Activated naive CD4-positive, alpha-beta T cell treated with Interleukin-2 at 50 U/mL for 16 hours (primary cell): ENCODE results near the gene CELSR1.

ENCODE experiments used
- DNase-seq: peaks from one replicate; pipeline ENCODE4 v3.0.0-alpha.2; 2020

CELSR1 gene

DNA sequence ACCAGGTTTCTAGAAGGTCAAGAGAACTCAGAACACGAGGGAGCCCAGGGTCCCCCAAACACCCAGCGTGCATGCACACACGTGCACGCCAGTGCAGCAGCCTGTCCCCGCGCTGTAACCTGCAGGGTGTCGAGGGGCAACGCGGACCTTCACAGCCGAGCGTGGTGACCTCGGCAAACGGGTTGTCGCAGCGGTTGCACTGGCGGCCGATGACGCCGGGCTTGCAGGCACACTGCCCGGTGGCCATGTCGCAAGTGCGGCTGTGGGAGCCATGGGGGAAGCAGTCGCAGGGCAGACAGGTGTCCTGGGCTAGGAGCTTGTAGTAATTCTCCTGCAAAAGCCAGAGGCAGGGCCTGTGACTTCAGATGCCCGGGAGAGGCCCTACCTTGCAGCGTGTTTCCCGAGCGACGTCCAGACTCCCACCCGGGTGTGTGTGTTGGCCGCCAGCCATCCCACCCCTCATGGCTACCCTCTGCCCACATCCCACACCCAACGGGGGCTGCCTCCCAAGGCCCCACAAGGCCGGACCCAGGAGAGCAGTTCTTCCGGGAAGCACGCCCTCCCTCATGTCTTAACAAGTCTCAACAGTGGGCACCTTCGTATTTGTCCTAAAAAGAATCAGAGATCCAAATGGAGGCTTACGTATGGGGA, 145.8 kb downstream of the CELSR1 start:
- no peak for DNase-seq

DNA sequence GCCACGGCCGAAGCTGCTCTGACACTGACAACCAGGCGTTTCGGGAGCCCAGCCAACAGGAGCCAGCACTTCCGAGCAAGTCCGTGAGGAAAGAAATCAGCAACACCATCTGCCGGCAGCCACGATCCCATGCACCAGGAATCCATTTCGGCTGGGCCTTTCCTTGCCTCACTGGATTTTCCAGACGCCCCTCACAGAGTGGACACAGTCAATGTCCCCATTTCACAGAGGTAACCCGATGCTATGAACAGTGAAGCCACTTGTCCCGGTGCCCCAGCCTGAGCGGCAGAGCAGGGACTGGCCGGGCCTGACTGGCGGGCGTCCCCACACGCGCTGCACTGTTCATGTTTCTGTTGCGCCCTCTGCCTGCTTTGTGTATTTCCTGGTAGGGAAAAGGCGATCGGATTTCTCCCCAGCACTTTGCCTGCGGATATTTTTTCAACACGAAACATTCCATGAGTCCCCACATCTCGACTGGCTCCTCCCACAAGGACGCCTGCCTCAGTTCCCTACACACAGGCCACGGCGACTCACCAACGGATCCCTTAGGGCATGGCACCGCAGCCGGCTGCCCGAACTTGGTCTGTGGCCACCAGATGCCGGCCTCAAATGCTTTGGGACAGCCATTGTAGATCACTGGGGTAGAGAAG, 146.6 kb downstream of the CELSR1 start:
- no peak for DNase-seq

DNA sequence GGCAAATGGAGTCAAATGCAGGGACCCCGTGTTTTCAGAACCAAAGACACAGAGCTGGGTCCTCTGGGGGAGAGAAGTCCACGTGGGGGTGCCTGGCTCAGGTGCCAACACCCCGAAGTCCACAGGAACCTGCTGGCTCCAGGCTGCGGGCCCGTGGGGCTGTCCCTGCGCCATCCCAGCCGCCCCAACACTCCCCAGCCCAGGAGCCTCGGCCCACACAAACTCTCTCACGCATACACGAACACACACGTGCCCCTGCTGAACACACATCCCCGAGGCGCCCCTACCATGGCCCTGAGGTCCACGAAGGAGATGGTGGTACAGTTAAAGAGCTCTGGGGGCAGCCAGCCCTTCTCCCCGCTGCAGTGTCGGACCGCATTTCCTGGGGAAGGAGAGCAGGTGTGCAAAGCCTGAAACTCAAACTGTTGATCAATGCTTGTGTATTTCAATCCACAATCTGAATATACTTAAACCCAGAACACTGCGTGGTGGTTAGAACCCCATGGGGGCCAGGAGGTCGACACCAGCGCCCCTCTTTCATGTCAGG, 147.2 kb downstream of the CELSR1 start:
- DNase-seq: no peak

DNA sequence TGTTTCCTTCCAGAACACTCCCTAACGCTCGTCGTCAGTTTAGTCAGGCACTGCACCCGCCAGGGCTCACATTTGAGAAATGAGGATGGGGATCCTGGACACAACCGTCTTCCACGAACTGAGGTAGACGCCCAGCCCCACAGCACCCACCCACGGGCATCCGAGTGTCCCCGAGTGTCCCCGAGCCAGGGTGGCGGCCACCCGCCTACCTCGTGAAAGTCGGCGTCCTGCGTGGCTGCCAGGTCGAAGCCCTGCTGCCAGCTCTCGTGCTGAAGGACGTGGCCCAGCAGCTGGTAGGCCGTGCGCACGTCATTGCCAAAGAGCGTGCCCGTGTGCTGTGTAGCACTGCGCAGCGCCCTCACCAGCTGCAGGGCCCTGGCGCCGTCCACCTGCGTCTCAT, 148.3 kb downstream of the CELSR1 start:
- DNase-seq: no peak

DNA sequence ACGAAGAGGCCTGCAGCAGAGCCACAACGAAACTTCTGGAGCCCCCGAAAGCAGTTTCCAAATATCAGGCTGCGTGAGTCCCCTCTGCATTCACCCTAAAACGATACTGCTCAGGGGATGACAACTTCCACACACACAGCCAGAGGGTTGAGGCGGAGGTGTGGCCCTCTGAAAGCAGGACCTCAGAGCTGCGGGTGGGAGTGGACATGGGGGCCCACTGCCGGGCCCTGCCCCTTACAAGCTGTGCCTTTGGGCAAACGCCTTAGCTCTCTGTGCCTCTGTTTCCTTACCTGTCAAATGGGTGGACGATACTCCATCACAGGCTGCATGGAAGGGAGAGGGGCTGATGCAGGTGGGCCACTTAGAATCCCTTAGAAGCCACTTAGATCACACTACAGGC, 148.8 kb downstream of the CELSR1 start:
- no peak for DNase-seq

DNA sequence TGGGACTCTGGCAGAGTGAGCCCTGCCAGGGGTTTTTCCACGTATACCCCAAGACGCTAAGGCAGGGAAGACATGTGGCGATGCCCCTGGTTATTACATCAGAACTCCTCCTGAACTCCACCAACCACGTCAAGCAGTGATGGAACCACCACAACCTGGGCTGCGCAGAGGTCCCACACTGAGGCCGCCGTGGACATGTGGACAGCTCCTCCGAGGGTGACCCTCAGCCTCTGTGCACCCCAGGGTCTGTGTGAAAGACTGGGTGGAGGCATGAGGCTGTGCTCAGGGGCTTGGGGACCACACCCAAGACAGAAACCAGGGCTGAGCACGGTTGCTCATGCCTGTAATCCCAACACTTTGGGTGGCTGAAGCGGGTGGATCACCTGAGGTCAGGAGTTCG, 149.7 kb downstream of the CELSR1 start:
- no peak for DNase-seq

DNA sequence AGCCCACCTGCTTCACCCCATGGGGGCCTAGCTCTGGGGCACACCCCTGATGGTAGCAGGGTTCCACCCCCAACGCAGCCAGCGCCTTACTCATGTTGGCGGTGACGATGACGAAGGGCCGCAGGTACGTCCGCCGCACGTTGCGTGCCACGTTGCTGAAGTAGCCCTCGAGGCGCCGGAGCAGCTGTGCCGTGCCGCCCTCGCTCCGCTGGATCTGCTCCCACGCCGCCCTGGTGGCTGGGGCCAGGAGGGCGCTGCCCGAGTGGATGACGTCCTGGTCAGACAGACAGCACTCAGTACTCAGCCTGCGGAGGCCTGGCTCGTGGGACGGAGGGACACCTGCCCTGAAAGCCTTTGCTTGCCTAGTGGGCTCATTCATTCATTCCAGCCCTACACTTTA, 151.1 kb downstream of the CELSR1 start:
- no peak for DNase-seq

DNA sequence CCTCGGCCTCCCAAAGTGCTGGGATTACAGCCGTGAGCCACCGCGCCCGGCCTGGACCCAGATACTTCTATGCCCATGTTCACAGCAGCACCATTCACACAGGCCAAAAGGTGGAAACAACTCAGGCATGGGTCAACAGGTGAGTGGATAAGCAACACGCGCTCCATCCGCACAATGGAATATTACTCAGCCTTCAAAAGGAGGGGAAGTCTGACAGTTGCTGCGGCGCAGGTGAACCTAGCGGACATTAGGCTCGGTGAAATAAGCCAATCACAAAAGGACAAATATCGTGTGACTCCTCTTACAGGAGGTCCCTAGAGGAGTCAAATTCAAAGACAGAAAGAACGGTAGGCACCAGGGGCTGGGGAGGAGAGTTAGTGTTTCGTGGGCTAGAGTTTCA, 154.9 kb downstream of the CELSR1 start:
- DNase-seq: no peak

DNA sequence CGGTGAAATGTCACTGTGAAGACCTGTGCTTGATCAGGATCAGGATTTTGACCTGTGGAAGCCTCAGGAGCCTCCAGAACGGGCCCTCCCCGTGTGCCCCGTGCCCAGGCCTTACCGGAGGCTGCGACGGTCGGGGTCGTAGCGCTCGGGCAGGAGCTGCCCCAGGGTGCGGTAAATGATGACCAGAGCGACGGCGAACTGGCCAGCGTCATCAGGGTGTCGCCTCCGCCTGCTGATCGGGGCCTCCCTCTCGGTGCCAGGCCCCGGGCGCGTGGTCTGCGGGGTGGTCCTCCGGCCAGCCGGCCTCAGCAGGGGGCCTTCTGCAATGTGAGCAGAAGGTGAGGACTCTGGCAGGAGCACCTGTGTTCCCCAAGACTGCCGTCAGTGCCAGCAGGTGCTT, 155.7 kb downstream of the CELSR1 start:
- no peak for DNase-seq

DNA sequence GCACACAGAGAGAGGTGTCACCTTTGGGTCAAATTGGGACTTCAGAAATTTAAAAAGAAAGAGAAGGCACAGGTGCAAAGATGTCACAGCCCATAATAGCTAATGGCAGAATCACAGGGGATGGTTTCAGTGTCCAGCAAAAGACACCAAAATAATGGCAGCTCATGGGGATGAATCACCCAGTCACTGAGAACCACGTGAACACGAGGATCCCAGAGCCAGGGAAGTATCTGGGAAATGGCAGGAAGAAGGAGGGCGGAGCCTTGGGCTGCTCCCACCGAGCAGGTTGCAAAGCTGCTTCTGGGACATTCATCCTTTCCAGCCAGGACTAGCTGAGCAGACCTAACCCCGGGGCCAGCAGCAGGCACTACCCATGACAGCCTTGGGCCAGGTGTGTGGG, 156.3 kb downstream of the CELSR1 start:
- no peak for DNase-seq

DNA sequence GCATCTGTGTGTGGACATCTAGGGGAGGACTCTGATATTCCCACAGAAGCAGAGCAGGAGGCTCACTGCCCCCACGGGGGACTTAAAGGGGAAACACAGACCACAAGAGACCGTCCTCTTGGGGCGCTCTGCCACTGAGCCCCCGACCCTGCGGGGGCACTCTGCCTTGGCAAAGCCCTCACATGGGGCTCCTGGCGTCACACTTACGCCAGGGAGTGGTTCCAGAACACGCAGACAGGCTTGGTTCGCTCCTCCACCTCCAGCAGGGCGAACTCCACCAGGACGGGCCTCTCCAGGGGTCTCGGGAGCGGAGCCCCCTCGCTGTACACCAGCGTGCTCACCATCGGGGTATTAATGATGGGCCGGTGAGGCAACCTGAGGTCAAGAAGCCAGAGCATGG, 156.8 kb downstream of the CELSR1 start:
- no peak for DNase-seq

DNA sequence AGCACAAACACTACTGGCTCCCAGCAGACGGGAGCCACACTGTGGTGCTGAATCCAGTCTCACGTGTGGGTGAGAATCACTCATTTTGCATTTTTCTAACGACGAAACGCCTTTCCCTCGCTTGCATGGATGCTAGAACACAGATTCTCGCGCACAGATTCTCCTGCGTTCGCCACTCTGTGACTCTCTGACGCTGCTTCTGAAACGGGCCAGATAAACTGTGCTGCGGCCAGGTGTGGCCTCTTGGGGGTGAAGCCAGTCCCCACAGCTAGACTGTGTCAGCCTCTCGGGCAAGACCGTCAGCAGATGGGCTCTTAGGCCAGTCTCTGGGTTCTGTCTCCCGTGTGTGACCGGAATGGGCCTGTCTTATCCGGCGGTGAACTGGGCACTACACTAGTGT, 157.4 kb downstream of the CELSR1 start:
- DNase-seq: no peak

DNA sequence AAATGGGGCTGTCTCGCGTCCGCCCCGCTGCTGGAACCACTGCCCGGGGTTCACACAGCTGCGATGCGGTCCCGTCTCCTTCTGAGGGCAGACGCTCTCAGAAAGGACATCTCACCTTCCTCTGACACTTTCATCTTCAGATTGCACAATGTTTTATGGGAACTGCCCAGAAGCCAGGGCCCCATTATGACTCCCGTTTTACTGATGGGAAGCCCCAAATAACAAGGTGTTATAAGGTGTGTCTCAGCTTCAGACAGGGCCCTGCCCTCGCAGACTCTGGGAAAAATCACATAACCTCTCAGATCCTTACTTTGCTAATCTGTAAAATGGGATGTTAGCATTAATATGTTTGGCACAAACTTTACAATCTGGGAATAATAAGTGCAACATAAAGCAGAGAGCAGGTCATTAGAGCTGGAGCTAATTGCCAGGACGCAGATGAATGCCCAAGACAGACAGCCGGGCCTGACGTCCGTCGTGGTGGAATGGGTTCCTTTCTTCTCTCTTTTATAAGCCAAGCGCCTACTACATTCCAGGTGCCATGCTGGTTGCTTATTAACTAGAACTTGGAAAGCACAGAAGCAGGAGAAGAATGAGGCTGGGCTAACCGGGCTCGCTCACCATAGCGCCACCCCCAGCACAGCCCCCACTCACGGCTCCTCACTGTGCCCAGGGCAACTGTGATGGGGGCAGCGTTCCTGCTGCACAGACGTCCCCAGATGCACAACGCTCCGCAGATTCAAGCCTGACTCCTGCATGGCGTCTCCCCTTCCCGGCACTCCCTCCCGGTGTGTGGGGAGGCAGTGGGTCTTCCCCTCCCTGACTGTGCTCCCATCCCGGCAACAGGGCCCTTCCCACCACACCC, 158.1 kb downstream of the CELSR1 start:
- DNase-seq: no peak

DNA sequence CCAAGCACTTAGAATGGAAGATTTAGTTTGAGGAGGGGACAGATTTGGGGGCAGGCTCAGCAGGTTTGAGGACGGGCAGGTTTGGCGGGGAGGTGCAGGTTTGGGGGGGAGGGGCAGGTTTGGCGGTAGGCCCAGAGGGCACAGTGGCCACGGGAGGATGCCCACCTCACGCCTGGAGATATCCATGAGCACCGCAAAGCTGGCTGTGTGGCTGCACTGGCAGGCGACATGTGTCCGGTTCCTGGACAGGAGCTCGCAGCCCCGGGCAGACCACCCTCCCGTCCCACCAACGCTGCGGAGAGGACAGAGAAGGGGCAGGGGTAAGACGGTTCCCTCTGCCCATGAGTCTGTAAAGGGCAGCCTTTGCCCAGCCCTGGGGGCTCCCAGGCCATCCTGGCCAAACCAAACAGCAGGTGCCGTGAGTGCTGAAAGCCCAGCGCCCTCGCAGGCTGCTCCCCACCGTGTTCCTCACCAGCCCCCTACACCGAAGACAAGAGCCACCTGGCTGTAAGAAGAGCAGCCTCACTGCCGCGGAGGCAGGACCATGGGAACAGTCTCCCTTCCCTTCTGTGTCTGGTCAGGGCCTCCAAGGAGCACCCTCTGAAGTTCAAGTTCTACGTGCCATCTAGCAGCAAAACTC, 158.9 kb downstream of the CELSR1 start:
- DNase-seq: no peak

DNA sequence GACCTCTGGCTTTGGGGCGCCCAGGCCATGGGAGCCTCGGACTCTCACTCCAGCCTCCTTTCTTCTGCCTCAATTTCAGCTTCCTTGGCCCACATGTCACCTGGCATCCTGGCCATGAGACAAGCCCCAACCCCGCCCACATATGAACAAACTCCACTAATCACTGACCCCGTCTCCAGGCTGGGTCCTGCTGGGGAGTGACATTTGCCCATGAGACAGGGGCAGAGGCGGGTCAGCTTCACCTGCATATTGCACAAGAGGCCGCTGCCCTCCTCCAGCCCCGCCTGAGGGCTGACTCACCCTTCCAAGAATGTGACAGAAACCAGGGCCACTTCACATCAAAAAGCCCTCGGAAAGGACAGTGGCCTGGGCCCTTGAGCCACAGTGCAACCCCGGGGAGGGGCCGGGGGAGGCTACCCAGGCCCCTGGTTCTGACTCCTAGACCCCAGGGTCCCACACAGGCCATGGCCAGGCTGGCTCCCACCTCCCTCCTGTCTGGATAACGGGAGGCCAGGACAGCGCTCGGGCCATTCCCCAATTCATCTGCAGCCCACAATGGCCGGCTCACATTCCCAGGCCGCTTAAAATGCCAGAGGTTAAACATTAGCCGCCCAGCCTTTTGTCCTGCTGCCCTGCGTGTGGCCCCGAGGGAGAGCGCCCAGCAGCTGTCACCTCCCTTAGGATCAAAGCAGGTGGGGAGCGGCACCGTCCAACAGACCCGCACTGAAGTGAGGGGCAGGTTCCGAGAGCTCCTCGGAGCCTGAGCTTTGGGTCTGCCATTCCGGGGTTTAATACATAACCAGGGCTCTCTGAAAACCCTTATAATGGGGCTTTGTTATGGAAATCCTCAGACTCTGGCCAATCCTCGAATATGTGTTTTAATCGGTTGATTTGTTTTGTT, 159.6 kb downstream of the CELSR1 start:
- DNase-seq: no peak

DNA sequence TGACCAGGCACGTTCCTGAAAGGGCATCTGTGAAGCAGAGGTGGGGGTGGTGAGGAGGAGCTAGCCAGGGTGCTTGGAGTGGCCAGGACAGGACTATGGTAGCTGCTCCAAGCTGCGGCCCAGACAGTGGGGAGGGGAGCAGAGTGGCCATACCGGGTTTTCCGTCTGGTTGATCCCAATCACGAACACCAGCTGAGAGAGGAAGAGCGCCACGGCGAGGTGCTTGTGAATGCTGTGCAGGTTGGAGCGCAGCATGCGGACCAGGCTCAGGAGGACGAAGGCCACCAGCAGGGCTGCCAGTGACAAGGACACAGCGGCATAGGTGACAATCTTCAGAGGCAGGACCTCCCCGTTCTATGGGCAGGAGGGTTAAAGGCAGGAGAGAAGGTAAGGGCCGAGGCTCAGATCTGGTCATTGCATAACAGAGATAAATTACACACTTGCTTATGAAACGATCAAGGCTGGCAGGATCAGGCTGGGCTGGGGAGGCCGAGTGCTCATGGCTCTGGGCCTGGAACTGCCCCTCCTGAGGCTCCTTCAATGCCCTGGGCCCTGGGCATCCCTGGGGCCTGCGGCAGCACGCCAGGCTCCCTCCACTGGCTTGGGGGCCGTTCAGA, 160.4 kb downstream of the CELSR1 start:
- DNase-seq: no peak

DNA sequence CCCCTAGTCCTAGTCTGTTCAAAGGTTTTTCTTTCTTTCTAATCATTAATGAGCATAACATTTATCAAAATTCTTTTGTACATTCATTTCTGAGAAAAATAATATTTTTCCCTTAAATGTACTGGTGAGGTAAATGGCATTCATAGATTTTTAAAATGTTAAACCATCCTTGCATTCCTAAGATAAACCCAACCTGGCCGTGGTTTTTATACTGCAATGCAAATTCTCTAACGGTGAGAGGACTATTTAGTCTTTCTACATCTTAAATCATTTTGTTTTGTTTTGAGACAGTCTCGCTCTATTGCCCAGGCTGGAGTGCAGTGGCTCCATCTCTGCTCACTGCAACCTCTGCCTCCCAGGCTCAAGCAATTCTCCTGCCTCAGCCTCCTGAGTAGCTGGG, 161.3 kb downstream of the CELSR1 start:
- no peak for DNase-seq

DNA sequence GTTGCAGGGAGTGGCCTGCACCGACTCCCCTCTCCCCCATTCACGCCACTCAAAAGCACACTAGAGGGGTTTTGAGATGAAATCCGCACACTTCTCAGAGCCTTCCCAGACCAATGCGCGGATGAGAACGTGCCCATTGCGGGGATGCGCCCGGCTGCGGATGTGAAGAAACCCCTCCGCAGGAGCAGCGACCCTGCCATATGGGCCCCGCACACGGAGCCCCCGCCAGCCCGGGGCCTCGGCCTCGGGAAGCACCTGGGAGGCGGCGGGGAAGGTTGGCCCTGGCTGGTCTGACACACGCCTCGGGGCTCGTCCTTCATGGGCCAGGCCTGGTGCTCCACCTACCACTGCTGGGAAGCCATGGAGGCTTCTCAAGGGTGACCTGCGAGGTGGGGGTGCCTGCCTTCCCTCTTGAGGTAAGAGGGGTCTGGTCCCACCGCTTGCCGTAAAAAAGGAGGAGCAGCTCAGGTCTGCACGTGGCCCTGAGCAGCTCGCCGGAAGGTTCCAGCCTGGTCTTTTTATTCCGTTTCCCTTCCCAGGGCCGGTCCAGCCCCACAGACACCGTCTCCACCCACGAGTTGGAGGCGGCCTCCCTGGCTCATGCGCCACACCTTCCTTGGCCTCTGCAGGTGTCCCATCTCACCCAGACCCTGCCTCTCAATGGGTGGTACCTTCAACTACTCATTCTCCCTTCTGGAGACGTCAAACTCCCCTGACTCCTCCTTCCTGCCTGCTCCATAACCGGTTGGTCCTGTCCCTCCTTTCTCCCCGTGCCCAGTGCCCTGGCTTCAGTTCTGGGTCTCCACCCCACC, 162.6 kb downstream of the CELSR1 start:
- no peak for DNase-seq

DNA sequence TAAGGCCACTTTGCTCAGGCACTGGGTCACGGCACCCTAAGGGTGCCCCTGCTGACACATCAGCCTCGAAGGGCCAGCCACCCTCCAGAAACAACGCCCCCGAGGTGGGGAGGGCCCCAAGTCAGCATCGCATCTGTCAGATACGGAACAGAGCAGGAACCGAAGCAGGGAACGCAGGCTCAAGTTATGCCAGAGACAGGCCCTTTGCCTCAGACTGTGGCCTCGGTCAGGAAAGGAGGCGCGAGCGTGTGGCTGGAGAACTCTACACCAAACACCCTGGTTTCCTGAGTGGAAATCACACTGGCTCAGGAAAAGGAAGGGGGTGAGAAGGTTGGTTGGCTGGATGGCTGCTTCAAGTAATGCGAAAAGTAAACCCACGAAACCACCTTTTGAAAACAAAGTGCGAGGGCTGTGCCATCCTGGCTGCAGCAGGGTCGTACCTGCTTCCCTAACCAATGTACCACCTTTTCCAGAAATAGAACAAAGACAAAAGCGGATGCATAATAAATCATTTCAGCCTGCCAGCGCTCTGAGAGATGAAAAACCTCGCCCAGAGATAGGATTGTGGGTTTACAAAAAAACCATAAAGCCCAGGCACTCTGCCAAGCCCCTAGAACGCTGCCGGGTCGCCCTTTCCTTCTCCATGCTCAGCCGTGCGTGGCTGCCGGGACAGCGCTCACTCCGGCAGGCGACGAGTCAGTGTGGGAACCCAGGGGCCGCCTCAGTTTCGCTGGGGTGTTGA, 163.3 kb downstream of the CELSR1 start:
- peak; percentile 20 for DNase-seq

DNA sequence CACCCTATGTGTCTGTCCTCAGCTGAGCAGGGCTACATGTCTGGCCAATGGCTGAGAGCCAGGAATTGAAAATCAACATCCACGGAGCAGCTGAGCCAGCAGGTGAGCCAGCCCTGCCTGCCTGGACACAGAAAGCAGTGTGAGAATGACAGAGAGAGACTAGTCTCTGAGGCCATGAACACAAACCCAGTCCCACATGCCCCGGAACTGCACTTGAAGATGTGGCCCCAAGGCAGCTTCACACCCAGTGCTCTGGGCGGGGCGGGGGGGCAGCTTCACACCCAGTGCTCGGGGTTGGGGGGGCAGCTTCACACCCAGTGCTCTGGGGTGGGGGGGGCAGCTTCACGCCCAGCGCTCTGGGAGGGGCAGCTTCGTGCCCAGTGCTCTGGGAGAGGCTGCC, 164.3 kb downstream of the CELSR1 start:
- no peak for DNase-seq
